ENCODE results near the gene ZSWIM5.

The ZSWIM5 gene

DNA sequence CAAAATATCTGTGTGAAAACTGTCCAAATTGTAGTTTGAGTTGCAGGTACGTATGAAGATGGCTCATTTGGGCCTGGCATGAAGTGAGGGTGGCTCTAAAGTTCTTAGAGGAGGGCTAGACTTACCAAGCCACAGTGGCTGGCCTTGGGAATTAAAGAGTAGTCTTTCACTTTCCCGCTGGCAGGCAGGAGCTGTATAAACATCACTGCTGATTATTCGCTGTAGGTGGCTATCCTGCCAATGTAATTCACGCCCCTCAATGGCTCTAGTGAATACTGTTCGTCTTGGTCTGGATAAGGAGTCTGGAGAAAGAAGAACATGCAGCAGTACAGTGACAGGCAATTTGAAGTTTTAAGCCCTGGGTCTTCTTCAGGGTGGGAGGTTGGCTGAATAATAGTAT, 163.3 kb downstream of the ZSWIM5 start:
- TF ChIP-seq, protein P1, sequence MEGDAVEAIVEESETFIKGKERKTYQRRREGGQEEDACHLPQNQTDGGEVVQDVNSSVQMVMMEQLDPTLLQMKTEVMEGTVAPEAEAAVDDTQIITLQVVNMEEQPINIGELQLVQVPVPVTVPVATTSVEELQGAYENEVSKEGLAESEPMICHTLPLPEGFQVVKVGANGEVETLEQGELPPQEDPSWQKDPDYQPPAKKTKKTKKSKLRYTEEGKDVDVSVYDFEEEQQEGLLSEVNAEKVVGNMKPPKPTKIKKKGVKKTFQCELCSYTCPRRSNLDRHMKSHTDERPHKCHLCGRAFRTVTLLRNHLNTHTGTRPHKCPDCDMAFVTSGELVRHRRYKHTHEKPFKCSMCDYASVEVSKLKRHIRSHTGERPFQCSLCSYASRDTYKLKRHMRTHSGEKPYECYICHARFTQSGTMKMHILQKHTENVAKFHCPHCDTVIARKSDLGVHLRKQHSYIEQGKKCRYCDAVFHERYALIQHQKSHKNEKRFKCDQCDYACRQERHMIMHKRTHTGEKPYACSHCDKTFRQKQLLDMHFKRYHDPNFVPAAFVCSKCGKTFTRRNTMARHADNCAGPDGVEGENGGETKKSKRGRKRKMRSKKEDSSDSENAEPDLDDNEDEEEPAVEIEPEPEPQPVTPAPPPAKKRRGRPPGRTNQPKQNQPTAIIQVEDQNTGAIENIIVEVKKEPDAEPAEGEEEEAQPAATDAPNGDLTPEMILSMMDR (IDR thresholded peaks at IDR 0.05; ENCODE audit: poor library complexity, severe bottlenecking) = no peak
- H3K4me3 ChIP-seq (ENCODE audit: severe bottlenecking) = no peak overlapping the region
- H3K36me3 ChIP-seq (ENCODE audit: low read depth) = no peaks in the 10 kb centered on the region
- H3K9me3 ChIP-seq (ENCODE audit: severe bottlenecking) = no peaks in the 10 kb centered on the region
- no peaks in the 10 kb centered on the region for H3K4me1 ChIP-seq (ENCODE audit: insufficient read depth, poor library complexity, severe bottlenecking)
- ATAC-seq (ENCODE audit: low read depth) = no peak
- H3K27ac ChIP-seq (ENCODE audit: poor library complexity, severe bottlenecking) = no peak overlapping the region
- H3K27me3 ChIP-seq (ENCODE audit: insufficient read depth, poor library complexity, severe bottlenecking) = no peaks in the 10 kb centered on the region
- DNase-seq (ENCODE audit: low spot score) = no peak

DNA sequence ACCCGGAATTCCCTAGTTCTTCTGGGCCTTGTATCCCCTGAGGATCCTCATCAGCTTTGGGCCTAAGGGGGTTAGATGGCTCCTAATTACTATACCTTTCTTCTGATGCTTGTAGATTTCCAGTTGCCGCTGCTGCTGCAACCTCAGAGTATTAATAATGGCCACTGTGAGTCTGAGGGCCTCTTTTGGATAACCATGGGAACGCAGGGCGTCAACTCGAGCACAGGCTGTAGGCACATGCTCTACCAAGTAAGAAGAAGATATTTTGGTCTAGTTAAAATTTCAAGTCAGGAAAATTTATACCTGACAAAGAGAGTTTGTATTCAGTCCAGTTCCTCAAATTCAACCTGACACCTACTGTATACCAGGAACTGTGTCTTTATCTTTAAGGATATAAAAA, 166.1 kb downstream of the ZSWIM5 start:
- Histone ChIP-seq H3K9me3 (ENCODE audit: severe bottlenecking) (no peaks in the 10 kb centered on the region), H3K27me3 (ENCODE audit: insufficient read depth, poor library complexity, severe bottlenecking) (no peaks in the 10 kb centered on the region), H3K27ac (ENCODE audit: poor library complexity, severe bottlenecking) (no peak overlapping the region), H3K4me3 (ENCODE audit: severe bottlenecking) (no peak overlapping the region), H3K36me3 (ENCODE audit: low read depth) (no peaks in the 10 kb centered on the region), H3K4me1 (ENCODE audit: insufficient read depth, poor library complexity, severe bottlenecking) (no peaks in the 10 kb centered on the region)
- TF ChIP-seq, protein P1 (IDR thresholded peaks at IDR 0.05; ENCODE audit: poor library complexity, severe bottlenecking) = no peak
- no peak for ATAC-seq (ENCODE audit: low read depth)
- no peak for DNase-seq (ENCODE audit: low spot score)

DNA sequence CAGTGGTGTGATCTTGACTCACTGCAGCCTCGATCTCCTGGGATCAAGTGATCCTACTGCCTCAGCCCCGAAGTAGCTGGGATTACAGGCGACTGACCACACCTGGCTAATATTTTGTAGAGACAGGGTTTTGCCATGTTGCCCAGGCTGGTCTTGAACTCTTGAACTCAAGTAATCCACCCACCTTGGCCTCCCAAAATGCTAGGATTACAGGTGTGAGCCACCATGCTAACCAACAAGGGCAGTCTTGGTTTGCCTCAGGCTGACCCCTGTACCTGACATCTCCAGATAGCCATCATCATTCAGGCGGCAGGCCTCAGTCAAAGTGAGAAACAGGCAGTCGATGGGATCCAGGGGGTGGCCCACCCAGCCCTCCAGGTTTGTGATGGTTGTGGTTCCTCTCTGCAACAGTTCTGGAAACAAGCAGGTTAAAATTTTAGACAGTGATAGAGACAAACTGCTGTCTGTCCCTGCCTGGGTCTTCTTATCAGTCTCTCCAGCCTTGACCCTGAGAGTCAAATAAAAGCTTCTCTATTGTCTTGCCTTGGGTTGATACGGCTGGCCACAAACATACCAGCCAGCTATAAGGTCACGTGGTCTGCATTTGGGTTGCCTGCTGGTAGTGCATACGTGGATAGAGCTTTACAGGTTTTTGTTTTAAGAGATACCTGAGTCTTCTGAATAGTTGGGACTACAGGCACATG, 167.6 kb downstream of the ZSWIM5 start:
- Histone ChIP-seq H3K4me3 (ENCODE audit: severe bottlenecking) (no peak overlapping the region), H3K9me3 (ENCODE audit: severe bottlenecking) (no peaks in the 10 kb centered on the region), H3K27me3 (ENCODE audit: insufficient read depth, poor library complexity, severe bottlenecking) (no peaks in the 10 kb centered on the region), H3K27ac (ENCODE audit: poor library complexity, severe bottlenecking) (no peak overlapping the region), H3K36me3 (ENCODE audit: low read depth) (no peaks in the 10 kb centered on the region), H3K4me1 (ENCODE audit: insufficient read depth, poor library complexity, severe bottlenecking) (no peaks in the 10 kb centered on the region)
- DNase-seq (ENCODE audit: low spot score) = no peak
- ATAC-seq (ENCODE audit: low read depth) = no peak
- TF ChIP-seq, protein P1 (IDR thresholded peaks at IDR 0.05; ENCODE audit: poor library complexity, severe bottlenecking) = no peak

DNA sequence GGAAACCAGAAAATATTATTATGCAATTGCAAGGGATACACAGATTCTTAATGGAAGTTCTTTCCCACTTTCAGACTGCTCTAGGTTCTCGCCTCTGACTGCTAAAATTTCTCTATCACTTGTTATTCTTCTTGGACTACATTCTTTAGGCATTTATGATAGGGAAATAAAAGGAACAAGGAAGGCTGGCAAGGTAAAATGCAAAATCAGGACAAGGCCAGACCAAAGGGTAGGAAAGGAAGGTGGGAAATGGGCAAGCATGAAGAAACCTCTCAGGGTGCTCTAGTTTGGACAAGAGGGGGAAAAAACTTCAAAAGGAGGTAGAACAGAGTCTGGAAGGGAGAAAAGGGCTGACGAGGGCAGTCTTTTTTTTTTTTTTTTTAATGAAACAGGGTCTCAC, 168.2 kb downstream of the ZSWIM5 start:
- H3K36me3 ChIP-seq (ENCODE audit: low read depth) = no peaks in the 10 kb centered on the region
- H3K9me3 ChIP-seq (ENCODE audit: severe bottlenecking) = no peaks in the 10 kb centered on the region
- H3K4me1 ChIP-seq (ENCODE audit: insufficient read depth, poor library complexity, severe bottlenecking) = peaks cover under 1% of the 10 kb centered on the region
- ATAC-seq (ENCODE audit: low read depth) = no peak
- DNase-seq (ENCODE audit: low spot score) = no peak
- H3K27me3 ChIP-seq (ENCODE audit: insufficient read depth, poor library complexity, severe bottlenecking) = no peaks in the 10 kb centered on the region
- TF ChIP-seq, protein P1 (IDR thresholded peaks at IDR 0.05; ENCODE audit: poor library complexity, severe bottlenecking) = no peak
- H3K27ac ChIP-seq (ENCODE audit: poor library complexity, severe bottlenecking) = no peak overlapping the region
- no peak overlapping the region for H3K4me3 ChIP-seq (ENCODE audit: severe bottlenecking)

DNA sequence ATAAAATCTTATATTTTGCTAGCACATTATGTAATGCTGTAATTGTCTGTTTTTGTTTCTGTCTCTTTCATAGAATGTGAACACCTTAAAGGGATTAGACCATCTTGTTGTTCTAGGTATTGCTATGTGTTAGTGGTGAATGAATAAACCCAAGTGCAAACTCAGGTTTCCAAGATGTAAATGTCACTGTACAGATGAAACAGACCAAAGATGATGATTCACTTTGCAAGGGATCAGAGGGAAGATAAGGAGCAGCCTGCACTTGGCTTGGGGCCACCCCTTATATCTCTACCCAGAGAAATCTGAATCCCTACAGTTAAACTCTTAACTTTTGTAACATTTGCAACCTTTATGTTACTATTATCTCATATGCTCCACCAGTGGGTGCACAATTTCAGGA, 168.9 kb downstream of the ZSWIM5 start:
- TF ChIP-seq, protein P1 (IDR thresholded peaks at IDR 0.05; ENCODE audit: poor library complexity, severe bottlenecking) = no peak
- H3K36me3 ChIP-seq (ENCODE audit: low read depth) = no peaks in the 10 kb centered on the region
- H3K27me3 ChIP-seq (ENCODE audit: insufficient read depth, poor library complexity, severe bottlenecking) = no peaks in the 10 kb centered on the region
- no peak overlapping the region for H3K27ac ChIP-seq (ENCODE audit: poor library complexity, severe bottlenecking)
- ATAC-seq (ENCODE audit: low read depth) (no peak), DNase-seq (ENCODE audit: low spot score) (no peak)
- H3K4me3 ChIP-seq (ENCODE audit: severe bottlenecking) = no peak overlapping the region
- H3K4me1 ChIP-seq (ENCODE audit: insufficient read depth, poor library complexity, severe bottlenecking) = peaks cover 3% of the 10 kb centered on the region
- no peaks in the 10 kb centered on the region for H3K9me3 ChIP-seq (ENCODE audit: severe bottlenecking)

Measured in RWPE2 (cell line).